Measurements from ENCODE around the gene UBQLNL.

Gene UBQLNL

DNA sequence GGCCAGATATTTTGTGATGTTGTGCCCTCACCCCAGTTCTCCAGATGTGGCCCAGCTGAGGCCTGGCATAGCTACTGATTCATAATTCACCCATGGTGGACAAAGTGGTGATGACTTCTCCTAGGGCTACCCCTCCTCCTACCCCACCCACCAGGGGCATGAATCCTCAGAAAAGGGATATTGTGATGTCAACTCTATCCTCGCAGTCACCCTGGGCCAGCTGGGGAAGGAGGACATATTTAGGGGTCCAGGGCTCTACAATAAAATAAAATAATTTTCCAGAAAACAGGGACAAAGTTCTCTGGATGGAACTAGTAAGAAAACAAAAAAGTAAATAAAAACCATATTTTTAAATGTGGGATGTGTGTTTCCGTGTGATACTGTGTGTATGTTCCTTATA, at the start of gene UBQLNL:
Gene UBQLNL (minus strand): TSS at position 101 of the 400 bp plus-strand sequence. CDS start 258 bp downstream, outside the sequence.
- DNase-seq = no peak

GRCh38 chr11:5564259-5565019, 47.9 kb upstream of the UBQLNL start:
- no peak for DNase-seq

DNA sequence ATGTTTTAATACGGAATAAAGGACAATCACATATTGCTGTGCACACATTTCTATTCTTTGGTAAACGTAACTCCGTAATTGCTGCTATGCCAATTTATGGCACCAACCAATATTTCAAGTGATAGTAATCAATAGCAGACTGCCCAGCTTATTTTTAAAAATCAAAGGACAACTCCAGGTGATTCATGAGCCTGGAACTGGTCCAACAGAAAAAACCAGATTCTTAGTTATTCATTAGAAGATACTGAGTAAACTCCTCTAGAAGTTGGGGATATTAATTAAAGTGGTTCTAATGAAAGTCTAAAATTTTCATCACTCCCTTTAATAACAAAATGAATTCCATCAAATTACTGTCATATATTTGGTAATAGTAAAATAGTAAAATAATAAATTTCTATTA, 41.3 kb upstream of the UBQLNL start:
- DNase-seq = no peak

DNA sequence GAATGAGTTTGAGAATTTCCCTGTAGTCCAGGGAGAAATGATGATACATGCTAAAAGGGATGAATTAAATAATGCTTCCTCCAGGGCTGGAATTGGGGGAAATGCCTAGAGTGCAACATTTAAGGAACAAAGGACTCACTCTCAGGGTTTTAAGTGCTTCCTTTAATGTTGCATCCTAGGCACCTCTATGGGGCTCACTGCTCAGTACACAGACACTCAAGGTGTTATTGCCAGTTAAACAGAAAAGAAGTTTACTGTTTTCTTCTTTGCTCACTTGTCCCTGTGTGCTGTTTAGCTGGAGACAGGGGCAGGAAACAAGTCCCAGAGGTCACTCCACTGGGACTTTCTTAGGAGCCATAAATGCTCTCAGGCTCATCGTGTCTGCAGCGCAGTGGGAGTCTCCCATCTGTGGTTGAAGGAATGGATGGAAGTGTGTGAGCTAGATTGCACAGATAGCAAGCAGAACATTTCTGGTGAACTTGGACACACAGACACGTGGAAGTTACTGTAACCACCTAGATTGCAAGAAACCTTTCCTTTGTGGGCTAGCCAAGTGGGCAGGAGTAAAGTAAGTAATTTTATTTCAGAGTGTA, 40.2 kb upstream of the UBQLNL start:
- DNase-seq = no peak

DNA sequence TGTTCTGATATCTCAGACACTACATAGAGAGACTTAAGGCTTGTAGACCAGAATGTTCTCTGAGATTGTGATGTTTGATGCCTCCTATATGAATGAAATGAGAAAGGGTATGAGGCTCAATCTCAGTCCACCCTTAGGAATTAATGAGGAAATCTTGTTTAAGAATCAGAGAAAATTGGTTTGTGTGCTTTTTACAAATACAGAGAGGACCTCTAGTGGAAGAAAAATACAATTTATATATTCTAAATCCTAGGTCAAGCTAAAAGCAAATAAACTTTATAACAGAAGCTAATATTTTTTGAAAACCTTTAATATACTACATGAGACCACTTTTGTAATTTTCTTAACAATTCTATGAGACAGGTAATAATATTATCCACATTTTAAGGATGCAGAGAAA, 36.8 kb upstream of the UBQLNL start:
- DNase-seq = no peak

DNA sequence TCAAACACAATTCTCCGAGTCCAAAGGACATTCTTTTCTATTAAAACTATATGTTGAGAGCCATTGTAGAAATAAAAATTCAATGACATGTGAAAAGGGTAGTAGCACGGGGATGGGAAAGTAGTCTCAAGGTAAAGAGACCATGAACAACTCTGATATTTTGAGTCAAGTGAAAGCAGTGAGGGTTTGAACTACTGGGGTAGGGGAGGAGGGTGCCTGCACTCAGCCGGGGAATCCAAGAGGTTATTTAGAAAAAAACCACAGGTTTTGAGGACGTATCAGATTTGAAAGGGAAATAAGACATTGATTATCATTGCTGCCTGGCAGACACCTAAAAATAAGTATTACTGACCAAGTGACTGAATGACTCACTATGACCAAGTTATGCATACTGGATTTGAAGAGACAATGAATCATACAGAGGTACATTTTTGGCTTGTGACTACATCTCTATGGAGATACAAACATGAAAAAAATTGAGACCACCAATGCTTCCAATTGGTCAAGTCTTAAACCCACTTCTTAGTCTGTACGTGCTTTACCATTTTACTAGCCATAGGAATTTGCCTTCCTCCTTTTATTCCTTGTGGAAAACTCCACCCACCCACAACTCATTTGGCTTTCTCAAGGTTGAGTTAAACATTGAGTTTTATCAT, 34.1 kb upstream of the UBQLNL start:
- DNase-seq = no peak

- no peak for DNase-seq
Observed at GRCh38 chr11:5548440-5548839, 31.9 kb upstream of the UBQLNL start, which contains the start of gene OR52H1. Gene OR52H1, minus strand, starts transcription at chr11:5548540. Its CDS starts 3,035 bp downstream, at chr11:5545505.

DNA sequence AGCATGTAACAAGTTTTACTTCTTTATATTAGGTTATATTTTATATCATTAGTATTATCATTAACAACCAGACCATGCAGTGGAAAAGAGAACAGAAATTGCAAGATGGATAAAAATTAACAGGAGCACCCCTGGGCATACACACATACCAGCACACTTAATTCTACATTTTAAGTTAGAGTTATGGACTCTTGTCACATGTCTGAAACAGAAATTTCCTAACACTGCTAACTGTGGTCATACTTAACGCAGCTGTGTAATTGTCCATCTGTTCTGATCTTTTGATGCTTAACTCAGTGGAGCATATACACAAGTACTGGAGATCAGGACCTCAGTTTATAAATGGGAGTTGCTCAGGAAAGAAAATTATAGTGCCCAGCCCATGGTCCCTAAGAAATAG, 31.5 kb upstream of the UBQLNL start:
- no peak for DNase-seq

DNA sequence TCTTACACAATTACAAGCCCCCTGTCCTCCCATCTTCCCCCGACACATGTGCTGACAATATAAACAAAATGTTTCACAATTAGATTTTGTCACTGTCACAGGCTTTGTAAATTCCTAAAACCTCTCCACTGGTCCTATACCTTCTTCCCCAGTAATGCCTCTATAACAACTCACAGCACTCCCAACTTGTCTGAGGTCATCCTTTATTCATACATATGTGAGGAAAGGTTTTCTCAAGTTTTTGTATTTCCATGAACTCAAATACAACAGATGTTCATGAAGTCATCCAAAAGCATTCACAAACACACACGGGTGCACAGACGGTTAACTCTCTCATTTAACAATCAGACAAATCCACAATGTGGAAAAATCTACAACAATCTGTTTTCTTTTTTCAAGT, 30.0 kb upstream of the UBQLNL start:
- DNase-seq = no peak

DNA sequence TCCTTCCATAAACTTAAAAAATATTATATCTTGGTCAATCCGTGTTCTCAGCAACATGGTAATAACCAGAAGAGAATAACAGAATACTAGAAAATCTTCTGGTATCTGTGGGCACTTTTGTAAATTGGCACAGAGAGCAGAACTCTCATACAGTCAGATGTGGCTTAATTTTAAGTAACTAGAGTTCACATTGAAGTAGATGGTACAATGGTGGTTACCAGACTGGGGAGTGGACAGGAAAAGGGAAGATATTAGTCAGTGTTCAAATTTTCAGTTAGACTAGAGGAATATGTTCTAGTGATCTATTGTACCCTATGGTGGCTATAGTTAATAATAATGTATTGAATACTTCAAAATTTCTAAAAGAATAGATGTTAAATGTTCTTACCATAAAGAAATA, 24.9 kb upstream of the UBQLNL start:
- no peak for DNase-seq

- DNase-seq = no peak
Observed at GRCh38 chr11:5536482-5536881, 20.0 kb upstream of the UBQLNL start.

GRCh38 chr11:5534046-5534445, 17.5 kb upstream of the UBQLNL start:
- no peak for DNase-seq

- DNase-seq = no peak
Observed at GRCh38 chr11:5531053-5531831, 14.7 kb upstream of the UBQLNL start.

- DNase-seq = no peak
Observed at GRCh38 chr11:5528495-5528894, 12.0 kb upstream of the UBQLNL start.

DNA sequence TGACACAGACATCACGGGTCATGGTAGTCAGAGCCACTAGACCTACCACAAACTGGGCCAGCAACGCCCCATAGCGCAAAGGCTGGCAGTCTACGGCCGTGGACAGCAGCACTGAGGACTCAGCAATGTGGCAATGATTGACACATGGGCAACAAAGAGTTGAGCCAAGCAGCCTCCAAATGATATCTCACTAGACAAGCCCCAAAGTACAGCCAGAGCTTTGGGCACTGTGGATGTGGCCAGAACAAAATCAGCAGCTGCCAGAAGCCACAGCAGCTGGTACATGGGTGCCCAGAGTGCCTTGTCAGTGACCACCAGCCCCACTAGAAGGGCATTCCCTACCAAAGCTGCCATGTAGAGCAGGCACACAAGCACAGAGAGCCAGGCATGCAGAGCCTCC, 11.2 kb upstream of the UBQLNL start:
- DNase-seq = no peak

- DNase-seq = no peak
Observed at GRCh38 chr11:5524756-5525155, 8.3 kb upstream of the UBQLNL start.

- DNase-seq = no peak
Observed at GRCh38 chr11:5522308-5522707, 5.8 kb upstream of the UBQLNL start.

GRCh38 chr11:5521540-5521939, 5.0 kb upstream of the UBQLNL start:
- no peak for DNase-seq

GRCh38 chr11:5514841-5515240, 1.7 kb downstream of the UBQLNL start:
- DNase-seq = no peak

DNA sequence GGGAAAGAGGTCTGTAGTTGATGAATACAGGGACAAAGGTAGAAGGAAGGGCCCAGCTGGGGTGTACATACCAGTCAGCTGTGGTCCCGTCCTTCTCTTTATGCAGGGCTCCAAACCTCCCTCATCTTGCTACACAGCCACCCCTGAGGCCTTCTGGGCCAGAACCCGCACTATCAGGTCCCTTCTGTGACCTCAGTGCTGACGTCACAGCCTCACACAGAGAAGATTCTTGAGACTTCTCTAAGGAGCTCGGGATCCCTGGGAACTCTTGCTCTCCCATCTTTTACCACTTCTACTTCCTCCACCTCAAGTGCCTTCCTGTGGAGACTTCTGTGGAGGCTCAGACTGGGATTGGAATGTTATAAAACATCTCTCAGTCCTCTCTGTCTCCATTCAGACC, 6.7 kb downstream of the UBQLNL start, which contains the start of gene UBQLN3:
Gene UBQLN3 (minus strand): TSS at position 155 of the 400 bp plus-strand sequence. CDS start 399 bp downstream, outside the sequence.
- no peak for DNase-seq

DNA sequence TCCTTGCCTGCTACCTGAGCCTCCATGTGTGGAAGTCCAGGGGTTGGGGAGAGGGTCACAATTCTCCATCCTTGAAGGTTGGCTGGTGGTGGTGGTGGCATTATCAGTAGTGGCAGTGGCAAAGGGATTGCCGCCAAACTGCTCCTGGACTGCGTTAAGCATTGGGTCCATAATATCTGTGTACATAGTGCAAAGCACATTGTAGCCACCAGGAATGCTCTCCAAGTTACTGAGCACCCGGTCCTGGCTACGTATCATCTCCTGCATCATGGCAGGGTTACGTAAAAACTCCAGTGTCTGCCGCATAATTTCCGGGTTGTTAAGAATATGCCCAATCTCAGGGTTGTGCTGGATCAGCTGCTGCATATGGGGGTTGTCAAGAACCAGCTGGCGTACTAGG, 7.9 kb downstream of the UBQLNL start:
- no peak for DNase-seq

GRCh38 chr11:5507933-5508305, 8.6 kb downstream of the UBQLNL start:
- DNase-seq = no peak

Measured in activated CD4-positive, alpha-beta T cell treated with anti-CD3 and anti-CD28 coated beads for 1 hour (primary cell).